ENCODE results near the gene LCK. TPM values are rescaled to one million over a fixed set of nuclear protein-coding genes. Genes with fewer than 3 reads are reported as not detected.

The LCK gene
- total and polyA plus RNA-seq, 2 experiments from 2014 or later = 33.2 to 86.6 TPM

DNA sequence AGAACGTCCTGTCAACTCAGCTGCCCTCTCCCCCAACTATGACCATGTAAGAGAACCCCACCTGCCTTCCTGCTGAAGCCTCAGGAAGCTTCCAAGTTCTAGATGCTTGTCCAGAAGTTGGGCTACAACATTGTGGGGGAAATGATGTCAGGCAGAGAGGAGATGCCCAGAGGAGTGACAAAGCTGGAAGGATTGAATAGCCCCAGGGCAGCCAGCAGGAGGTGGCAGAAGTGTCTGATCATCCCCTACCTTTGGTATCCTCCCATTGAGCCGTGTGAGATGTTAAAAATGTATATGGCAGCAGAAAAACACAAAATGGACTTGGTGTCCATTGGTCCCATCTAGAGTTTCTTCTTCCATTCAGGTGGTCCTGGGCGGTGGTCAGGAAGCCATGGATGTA lies 22.3 kb upstream of the LCK start (continued):
- TF ChIP-seq, protein P1, sequence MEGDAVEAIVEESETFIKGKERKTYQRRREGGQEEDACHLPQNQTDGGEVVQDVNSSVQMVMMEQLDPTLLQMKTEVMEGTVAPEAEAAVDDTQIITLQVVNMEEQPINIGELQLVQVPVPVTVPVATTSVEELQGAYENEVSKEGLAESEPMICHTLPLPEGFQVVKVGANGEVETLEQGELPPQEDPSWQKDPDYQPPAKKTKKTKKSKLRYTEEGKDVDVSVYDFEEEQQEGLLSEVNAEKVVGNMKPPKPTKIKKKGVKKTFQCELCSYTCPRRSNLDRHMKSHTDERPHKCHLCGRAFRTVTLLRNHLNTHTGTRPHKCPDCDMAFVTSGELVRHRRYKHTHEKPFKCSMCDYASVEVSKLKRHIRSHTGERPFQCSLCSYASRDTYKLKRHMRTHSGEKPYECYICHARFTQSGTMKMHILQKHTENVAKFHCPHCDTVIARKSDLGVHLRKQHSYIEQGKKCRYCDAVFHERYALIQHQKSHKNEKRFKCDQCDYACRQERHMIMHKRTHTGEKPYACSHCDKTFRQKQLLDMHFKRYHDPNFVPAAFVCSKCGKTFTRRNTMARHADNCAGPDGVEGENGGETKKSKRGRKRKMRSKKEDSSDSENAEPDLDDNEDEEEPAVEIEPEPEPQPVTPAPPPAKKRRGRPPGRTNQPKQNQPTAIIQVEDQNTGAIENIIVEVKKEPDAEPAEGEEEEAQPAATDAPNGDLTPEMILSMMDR (conservative IDR thresholded peaks at IDR 0.05; ENCODE audit: low read depth in 2 of 2) = no peak
- TF ChIP-seq CREB1 (CRISPR knock-in tag; IDR thresholded peaks at IDR 0.05; ENCODE audit: low read depth) = no peak
- no peak for TF ChIP-seq ZNF331 (CRISPR knock-in tag; IDR thresholded peaks at IDR 0.05; ENCODE audit: low read depth)
- TF ChIP-seq, protein P2, sequence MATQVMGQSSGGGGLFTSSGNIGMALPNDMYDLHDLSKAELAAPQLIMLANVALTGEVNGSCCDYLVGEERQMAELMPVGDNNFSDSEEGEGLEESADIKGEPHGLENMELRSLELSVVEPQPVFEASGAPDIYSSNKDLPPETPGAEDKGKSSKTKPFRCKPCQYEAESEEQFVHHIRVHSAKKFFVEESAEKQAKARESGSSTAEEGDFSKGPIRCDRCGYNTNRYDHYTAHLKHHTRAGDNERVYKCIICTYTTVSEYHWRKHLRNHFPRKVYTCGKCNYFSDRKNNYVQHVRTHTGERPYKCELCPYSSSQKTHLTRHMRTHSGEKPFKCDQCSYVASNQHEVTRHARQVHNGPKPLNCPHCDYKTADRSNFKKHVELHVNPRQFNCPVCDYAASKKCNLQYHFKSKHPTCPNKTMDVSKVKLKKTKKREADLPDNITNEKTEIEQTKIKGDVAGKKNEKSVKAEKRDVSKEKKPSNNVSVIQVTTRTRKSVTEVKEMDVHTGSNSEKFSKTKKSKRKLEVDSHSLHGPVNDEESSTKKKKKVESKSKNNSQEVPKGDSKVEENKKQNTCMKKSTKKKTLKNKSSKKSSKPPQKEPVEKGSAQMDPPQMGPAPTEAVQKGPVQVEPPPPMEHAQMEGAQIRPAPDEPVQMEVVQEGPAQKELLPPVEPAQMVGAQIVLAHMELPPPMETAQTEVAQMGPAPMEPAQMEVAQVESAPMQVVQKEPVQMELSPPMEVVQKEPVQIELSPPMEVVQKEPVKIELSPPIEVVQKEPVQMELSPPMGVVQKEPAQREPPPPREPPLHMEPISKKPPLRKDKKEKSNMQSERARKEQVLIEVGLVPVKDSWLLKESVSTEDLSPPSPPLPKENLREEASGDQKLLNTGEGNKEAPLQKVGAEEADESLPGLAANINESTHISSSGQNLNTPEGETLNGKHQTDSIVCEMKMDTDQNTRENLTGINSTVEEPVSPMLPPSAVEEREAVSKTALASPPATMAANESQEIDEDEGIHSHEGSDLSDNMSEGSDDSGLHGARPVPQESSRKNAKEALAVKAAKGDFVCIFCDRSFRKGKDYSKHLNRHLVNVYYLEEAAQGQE (IDR thresholded peaks at IDR 0.05; ENCODE audit: unreplicated experiment) = no peak
- TF ChIP-seq JUNB (IDR thresholded peaks at IDR 0.05; ENCODE audit: unreplicated experiment) = no peak

GRCh38 chr1:32231843-32232432 lies 19.1 kb upstream of the LCK start:
- H3K4me3 ChIP-seq = no peak overlapping the region
- H3K27me3 Mint-ChIP-seq (ENCODE audit: insufficient read depth, low read depth, poor library complexity) = peaks cover 3% of the 10 kb centered on the region
- peaks cover 14% of the 10 kb centered on the region for H3F3A ChIP-seq (replicated peaks; ENCODE audit: low read depth)
- no peak for ATAC-seq
- no peaks in the 10 kb centered on the region for H3K27me3 ChIP-seq (ENCODE audit: insufficient read depth)
- no peak overlapping the region for H3K27ac Mint-ChIP-seq
- H3K4me2 ChIP-seq = no peak overlapping the region
- no peaks in the 10 kb centered on the region for H3K9me3 Mint-ChIP-seq
- no peaks in the 10 kb centered on the region for H3K9me2 ChIP-seq (ENCODE audit: insufficient read depth)
- peak overlapping the region; percentile 39; the same call in 1 of the 2 replicates for H3K27ac ChIP-seq (ENCODE audit: low read depth)
- no peaks in the 10 kb centered on the region for H3K4me1 ChIP-seq (ENCODE audit: insufficient read depth)
- H3K4me1 Mint-ChIP-seq = peaks cover 4% of the 10 kb centered on the region; the same call in 2 of the 3 replicates
- no peak for DNase-seq (ENCODE audit: low spot score)
- TF ChIP-seq NANOG (IDR thresholded peaks at IDR 0.05; ENCODE audit: borderline replicate concordance) (no peak), JUNB (IDR thresholded peaks at IDR 0.05; ENCODE audit: unreplicated experiment) (no peak), ZNF114 (CRISPR knock-in tag; IDR thresholded peaks at IDR 0.05) (no peak), EZH2 (IDR thresholded peaks at IDR 0.05; ENCODE audit: low read depth, unreplicated experiment) (no peak), CREB1 (CRISPR knock-in tag; IDR thresholded peaks at IDR 0.05; ENCODE audit: low read depth) (no peak)
- TF ChIP-seq, protein P3, sequence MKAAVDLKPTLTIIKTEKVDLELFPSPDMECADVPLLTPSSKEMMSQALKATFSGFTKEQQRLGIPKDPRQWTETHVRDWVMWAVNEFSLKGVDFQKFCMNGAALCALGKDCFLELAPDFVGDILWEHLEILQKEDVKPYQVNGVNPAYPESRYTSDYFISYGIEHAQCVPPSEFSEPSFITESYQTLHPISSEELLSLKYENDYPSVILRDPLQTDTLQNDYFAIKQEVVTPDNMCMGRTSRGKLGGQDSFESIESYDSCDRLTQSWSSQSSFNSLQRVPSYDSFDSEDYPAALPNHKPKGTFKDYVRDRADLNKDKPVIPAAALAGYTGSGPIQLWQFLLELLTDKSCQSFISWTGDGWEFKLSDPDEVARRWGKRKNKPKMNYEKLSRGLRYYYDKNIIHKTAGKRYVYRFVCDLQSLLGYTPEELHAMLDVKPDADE (IDR thresholded peaks at IDR 0.05) = no peak
- H2AFZ ChIP-seq = no peak overlapping the region
- peaks cover 60% of the 10 kb centered on the region for H3K36me3 Mint-ChIP-seq (ENCODE audit: low read depth)
- no peak overlapping the region for H3K4me3 Mint-ChIP-seq
- peaks cover 3% of the 10 kb centered on the region for H4K20me1 ChIP-seq (replicated peaks; ENCODE audit: insufficient read depth)
- H3K36me3 ChIP-seq (ENCODE audit: insufficient read depth) = peaks cover 38% of the 10 kb centered on the region
- no peaks in the 10 kb centered on the region for H3K79me2 ChIP-seq (replicated peaks; ENCODE audit: insufficient read depth)

Measured in GM23338 (cell line).